ENCODE measurements around the gene TRMT112. TPM values are rescaled to one million over a fixed set of nuclear protein-coding genes. Genes with fewer than 3 reads are reported as not detected.

TRMT112 gene
- total and polyA plus RNA-seq, 10 of the 15 experiments (the other 5 are each of a cell fraction or from before 2014, with no cell fraction given): 212 to 455 (median 308) TPM

GRCh38 chr11:64317325-64317960, at the start of gene TRMT112 (continued):
- TF ChIP-seq PRDM15 (CRISPR knock-in tag; IDR thresholded peaks at IDR 0.05) (no peak), BHLHE40 (IDR thresholded peaks at IDR 0.05; ENCODE audit: borderline replicate concordance in 1 of 2, low read depth in 2 of 2, low read length in 1 of 2) (peak; percentile 94 to 96), RELB (IDR thresholded peaks at IDR 0.05; ENCODE audit: low read depth) (peak; percentile 55; the same call in 1 of the 2 replicates), HCFC1 (IDR thresholded peaks at IDR 0.05; ENCODE audit: low read length) (peak; percentile 65; the same call in 1 of the 2 replicates), NBN (IDR thresholded peaks at IDR 0.05) (0 out of 2 replicates have a peak, but pooled peaks have one; percentile 27), ZNF207 (IDR thresholded peaks at IDR 0.05; ENCODE audit: borderline replicate concordance) (no peak), HDAC6 (IDR thresholded peaks at IDR 0.05; ENCODE audit: unreplicated experiment) (no peak), CTCF (IDR thresholded peaks at IDR 0.05 in 2 of 3, conservative IDR thresholded peaks at IDR 0.05 in 1 of 3; ENCODE audit: control insufficient read depth in 2 of 3, extremely low read depth in 1 of 3, insufficient read depth in 1 of 3, low read depth in 3 of 3, low read length in 3 of 3) (no peak), BMI1 (IDR thresholded peaks at IDR 0.05; ENCODE audit: borderline replicate concordance) (no peak), TBL1XR1 (IDR thresholded peaks at IDR 0.05; ENCODE audit: low read depth, low read length) (no peak), POLR2A (IDR thresholded peaks at IDR 0.05; ENCODE audit: low read depth, low read length) (peak; percentile 93), PKNOX1 (IDR thresholded peaks at IDR 0.05) (peak; percentile 69; the same call in 1 of the 2 replicates), RELA (IDR thresholded peaks at IDR 0.05; ENCODE audit: borderline replicate concordance, partially characterized antibody) (no peak), ZNF24 (IDR thresholded peaks at IDR 0.05) (no peak), PBX3 (IDR thresholded peaks at IDR 0.05; ENCODE audit: insufficient replicate concordance, low read depth, low read length) (no peak), FOS (IDR thresholded peaks at IDR 0.05; ENCODE audit: borderline replicate concordance, extremely low read depth, insufficient read length) (no peak), EP300 (IDR thresholded peaks at IDR 0.05; ENCODE audit: borderline replicate concordance in 1 of 2, control insufficient read depth in 1 of 2, low read depth in 2 of 2, low read length in 2 of 2) (no peak; a peak in 1 of 4 replicates), ELK1 (IDR thresholded peaks at IDR 0.05; ENCODE audit: low read depth, low read length) (peak; percentile 93)

Data from GM12878 (cell line).